Measurements from ENCODE around the gene ZSCAN2.
"Not testable (repeated sequence)": the region's sequence is repeated elsewhere in the genome, so short reads cannot be mapped to it uniquely, and the experiment has no call there.

ZSCAN2 gene
- long read RNA-seq, donor 1, partial matches to known transcripts, result 0 of 7 reads
- long read RNA-seq, donor 1, other reads (novel, unspliced or antisense), result 0 of 7 reads
- long read RNA-seq, donor 2, partial matches to known transcripts, result 0 of 7 reads
- long read RNA-seq, donor 2, other reads (novel, unspliced or antisense), result 0 of 7 reads
- long read RNA-seq, donor 3, partial matches to known transcripts, result 0 of 5 reads
- long read RNA-seq, donor 3, other reads (novel, unspliced or antisense), result 0 of 5 reads
- long read RNA-seq, donor 4, transcript ZSCAN2-214 (3 exons, 2,242 nt), result major isoform, 6 of 8 reads
- long read RNA-seq, donor 4, partial matches to known transcripts, result 0 of 8 reads
- long read RNA-seq, donor 4, other reads (novel, unspliced or antisense), result 0 of 8 reads
- long read RNA-seq, donor 5, partial matches to known transcripts, result 0 of 6 reads
- long read RNA-seq, donor 5, other reads (novel, unspliced or antisense), result 0 of 6 reads
- long read RNA-seq, donor 6, partial matches to known transcripts, result 0 of 6 reads
- long read RNA-seq, donor 6, other reads (novel, unspliced or antisense), result 0 of 6 reads
- long read RNA-seq, donor 7, result 0 reads
- long read RNA-seq, donor 8, transcript ZSCAN2-214 (3 exons, 2,242 nt), result major isoform, 6 of 27 reads
- long read RNA-seq, donor 8, partial matches to known transcripts, result 0 of 27 reads
- long read RNA-seq, donor 8, other reads (novel, unspliced or antisense), result 20 of 27 reads

DNA sequence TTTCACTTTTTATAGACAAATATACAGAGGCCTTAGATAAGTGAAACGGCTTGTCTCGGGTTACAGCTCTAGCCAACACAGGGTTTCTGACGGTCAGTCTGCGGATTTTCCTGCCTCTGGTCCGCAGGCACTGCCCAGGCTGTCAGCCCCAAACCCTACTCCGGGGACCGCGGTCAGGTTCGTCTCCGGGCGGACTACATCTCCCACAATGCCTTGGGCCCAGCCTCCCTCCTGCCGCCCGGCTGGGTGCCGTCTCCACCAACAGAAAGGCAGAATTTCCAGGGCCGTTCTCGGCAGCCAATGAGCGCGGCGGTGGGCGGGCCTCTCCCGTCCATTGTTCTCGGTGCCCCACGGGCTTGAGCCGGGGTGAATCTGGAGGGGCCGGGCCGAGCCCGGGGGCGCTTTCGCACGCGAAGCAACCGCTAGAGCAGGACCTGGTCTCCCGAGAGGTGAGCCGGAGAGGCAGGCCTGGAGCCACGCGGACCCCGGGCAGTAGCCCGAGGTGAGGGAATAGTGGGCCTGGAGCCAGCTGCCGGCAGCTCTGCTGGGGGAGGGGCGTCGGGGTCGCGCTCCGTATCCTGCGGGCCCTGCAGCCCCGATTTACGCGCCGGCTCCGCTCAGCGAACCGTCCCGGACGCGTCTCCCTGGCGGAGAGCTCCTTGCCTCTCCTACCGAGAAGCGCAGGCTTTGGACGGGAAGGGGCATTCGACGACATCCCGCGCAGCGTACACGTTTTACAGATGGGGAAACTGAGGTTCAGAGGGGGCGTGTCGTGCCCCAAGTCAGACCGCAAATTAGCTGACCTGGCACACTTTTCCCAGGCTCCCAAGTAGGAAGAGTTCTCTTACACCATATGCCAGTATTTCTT lies at the start of gene ZSCAN2:
Gene ZSCAN2, plus strand, starts transcription at position 323 of the 868 bp plus-strand sequence. CDS start 2,919 bp downstream, outside the sequence.
- DNase-seq, result peak; percentile 97

DNA sequence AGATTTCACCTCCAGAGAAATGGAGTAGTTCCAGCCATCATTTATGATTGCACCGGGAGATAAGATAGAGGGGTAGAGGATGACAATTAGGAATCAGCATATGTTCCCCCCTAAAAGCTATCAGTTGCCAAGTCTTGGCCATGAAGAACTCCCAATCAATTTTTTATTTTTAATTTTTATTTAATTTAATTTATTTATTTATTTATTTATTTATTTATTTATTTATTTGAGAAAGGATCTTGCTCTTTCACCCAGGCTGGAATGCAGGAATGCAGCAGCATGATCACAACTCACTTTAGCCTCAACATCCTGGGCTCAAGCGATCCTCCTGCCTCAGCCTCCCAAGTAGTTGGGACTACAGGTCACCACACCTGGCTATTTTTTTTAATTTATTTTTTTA lies 49.2 kb upstream of the ZSCAN2 start:
- DNase-seq, result not testable (repeated sequence)

DNA sequence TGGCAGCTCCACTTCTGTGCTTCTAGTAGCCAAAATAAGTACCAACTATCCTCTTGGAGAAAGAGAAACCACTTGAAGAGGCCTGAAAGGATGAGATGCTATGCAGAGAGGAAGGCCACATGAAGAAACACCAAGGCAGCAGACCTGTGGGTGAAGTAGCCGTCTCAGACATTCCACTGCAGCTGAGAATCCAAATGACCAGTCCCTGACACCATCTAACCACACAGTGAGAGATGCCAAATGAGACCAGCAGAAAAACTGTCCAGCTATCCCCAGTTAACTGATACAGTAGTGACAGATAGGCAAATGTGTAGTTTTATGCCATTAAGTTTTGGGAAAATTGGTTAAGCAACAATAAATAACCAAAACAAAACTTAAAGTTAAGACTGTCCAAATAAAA lies 47.9 kb upstream of the ZSCAN2 start:
- no peak for DNase-seq

DNA sequence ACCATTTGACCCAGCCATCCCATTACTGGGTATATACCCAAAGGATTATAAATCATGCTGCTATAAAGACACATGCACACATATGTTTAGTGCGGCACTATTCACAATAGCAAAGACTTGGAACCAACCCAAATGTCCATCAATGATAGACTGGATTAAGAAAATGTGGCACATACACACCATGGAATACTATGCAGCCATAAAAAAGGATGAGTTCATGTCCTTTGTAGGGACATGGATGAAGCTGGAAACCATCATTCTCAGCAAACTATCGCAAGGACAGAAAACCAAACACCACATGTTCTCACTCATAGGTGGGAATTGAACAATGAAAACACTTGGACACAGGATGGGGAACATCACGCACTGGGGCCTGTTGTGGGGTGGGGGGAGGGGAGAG lies 44.1 kb upstream of the ZSCAN2 start:
- DNase-seq, result not testable (repeated sequence)

DNA sequence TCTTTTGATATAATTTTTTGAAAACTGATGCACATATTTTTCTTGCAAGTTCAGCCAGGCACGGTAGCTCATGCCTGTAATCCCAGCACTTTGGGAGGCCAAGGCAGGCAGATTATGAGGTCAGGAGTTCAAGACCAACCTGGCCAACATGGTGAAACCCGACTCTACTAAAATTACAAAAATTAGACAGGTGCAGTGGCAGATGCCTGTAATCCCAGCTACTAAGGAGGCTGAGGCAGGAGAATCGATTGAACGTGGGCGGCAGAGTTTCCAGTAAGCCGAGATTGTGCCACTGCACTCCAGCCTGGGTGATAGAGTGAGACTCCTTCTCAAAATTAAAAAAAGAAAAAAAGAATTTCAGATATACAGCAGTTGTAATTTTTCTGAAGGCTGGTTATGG lies 32.8 kb upstream of the ZSCAN2 start:
- not testable (repeated sequence) for DNase-seq

DNA sequence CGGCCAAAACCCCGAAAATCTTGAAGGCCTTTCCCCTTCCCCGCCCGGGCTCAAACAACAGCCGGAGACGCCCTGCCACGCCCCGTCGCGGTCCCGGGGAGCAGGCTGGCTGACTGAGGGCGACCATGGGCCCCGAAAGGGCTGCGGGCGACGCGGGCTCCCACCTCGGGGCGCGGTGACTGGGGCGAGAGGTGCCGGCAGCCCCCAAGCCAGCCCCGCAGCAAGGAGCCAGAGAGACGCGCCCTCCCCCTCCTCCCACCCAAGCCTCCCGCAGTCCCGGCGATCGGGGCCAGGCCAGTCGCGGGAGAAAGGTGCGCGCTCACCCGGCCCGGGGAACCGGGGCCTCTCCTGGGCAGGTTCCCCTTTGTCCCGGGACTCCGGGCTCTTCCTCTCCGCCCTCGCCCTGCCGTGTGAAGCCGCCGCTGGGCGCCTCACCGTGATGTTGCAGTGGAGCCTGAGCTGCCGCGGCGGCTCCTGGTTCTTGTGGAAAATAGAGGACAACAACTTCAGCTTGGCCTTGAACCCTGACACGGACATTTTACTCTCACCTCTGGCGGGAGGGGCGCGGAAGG lies 30.6 kb upstream of the ZSCAN2 start:
- DNase-seq, result peak; percentile 92

DNA sequence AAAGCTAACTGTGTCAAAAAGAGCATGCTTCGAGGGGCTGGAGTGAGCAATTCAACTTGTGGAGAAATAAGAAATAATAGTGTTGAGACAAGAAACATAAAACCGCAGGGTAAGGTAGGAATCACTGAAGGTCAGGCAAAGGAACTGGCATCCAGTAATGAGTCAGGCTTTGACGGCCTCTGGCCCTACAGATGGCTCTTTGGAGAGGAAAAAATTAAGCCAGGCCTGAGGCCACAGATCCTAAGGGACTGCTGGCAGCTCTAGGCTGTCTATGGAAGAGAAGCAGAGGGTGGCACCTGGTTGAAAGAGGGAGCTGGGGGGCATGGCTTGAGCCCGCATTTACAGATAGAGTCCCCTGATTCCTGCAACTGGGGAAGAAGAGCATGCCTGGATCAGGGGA lies 28.6 kb upstream of the ZSCAN2 start:
- DNase-seq, result no peak

DNA sequence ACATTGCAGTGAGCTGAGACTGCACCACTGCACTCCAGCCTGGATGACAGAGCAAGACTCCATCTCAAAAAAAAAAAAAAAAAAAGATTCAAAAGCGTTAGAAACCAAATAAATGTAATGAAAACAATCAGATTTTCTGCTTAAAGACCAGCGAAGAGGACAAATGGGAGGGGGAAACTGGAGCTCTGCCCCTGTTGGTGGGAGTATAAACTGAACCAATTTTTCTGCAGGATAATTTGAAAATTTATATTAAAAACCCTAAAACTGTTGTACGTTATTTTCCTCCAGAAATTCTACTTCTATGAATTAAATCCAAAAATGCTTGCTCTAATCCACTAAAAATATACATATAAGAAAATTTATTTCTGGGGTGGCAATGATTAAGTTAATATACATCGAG lies 25.3 kb upstream of the ZSCAN2 start:
- DNase-seq, result no peak

DNA sequence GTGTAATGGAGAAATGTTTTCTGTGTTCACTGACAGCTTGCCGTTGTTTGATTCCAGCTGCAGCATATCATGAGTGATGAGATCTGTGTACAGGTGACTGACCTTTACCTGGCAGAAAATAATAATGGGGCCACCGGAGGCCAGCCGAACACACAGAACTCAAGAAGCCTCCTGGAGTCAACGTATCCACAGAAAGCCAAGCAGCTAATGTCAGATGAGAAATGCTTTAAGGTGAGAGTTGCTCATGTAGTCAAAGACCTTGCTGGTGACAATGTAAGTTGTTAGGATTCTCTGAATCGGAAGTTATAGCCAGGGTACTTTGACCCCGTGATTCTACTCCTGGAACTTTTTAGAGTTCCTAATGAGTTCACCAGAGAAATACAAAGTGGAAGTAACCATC lies 22.9 kb upstream of the ZSCAN2 start:
- DNase-seq, result not testable (repeated sequence)

DNA sequence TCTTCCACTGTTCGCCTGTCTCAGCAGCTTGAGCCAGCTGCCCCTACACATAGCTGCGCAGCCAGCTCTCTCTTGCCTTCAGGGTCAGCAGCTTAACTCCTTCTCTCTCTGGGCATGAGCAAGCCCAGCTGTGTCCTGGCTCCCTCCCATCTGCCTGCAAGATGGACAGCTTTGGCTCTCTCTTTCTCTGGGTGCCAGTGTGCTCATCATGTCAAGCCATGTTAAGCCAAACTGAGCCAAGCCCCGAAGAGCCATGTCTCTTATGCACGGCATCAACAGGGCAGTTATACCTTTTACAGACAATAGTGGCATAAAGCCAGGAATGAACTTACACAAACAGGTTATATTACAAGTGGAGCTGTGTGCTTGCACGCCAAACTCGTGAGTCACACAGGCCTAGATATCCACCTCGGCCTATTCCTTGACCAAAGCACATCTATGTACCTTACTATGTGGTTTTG lies 21.5 kb upstream of the ZSCAN2 start:
- DNase-seq, result peak; percentile 49

DNA sequence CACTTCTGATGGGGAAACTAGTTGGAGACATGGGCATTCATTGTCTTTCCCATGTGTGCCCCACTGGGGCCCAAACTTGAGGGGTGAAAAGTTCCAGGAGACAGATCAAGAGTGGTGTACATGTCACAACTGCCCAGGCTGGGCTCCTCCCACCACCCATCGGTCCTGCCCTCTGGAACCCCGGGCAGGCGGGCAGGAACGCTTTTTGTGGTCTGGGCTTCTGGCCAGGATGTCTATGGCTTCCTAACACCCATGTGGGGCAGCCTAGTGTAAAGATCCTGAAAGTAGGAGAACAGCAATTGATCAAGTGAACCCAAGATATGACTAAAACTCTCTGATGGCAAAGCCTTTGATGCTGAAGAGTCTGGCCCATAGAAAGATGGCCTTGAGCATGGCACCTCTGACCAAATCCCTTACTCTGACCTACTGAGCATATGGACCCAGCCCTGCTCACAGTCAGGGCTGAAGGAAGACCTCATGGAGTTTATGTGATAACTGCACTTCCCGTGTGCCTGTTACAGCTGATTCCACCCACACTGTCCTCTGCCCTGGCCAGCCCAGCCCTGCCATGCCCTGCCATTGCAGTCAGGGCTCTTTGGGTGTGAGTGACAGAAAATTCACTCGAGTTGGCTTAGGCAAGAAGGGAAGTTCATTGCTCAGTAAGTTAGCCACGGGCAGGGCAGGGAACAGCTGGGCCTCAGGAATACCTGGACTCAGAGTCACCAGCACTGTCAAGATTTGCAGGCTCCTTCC lies 19.0 kb upstream of the ZSCAN2 start:
- not testable (repeated sequence) for DNase-seq

DNA sequence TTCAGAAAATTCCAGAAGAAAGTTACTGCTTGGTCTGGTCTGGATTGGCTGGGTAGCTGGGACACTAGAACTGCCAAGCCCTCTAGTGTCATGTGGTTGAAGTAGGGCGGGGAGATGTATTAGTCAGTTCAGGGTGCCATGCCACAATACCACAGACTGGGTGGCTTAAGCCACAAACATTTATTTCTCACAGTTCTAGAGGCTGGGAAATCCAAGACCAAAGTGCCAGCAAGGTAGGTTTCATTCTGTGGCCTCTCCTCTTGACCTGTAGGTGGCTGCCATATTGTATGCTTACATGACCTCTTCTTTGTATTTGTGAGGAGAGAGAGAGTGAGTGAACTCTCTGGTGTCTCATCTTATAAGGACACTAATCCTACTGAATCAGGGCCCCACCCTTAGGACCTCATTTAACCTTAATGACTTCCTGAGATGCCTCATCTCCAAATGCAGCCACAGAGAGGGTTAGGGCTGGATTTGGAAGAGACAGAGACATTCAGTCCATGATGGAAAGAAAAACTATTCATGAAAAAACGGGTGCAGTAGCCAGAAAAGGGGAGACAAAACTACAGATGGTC lies 18.1 kb upstream of the ZSCAN2 start:
- no peak for DNase-seq

DNA sequence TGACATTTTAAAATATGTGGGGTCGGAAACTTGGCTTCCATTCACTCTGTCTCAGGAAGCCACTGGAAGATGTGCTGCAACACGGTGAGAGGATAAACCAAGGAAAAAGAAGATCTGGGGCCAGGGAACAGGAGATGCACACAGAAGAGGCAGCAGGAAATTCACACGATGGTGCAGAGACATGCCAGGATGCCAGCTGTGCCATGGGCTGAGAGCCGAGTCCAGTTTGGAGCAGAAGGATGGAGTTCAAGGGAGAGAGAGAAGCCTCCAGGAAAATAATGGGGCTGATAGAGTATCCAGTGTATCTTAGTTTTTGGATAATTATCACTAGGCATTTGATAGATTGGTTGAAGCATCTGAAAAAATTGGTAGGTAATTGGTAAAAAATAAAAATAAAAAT lies 16.9 kb upstream of the ZSCAN2 start:
- not testable (repeated sequence) for DNase-seq

DNA sequence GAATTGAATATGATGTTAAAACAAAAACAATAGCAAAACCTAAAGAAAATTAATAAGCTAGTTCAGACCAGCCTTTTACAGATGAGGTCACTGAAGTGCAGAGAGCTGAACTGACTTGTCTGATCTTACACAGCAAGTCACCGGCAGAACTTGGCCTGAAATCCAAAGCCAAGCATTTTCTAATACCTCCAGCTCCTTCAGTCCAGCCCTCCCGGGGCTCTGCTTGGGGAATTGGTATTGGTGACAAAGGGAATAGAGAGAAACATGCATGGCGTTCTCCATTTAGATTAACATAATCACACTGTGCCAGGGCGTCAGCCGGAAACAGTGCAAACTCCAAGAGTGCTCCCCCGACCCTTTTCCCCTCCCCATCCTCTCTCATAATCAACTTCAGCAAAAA lies 14.1 kb upstream of the ZSCAN2 start:
- no peak for DNase-seq

DNA sequence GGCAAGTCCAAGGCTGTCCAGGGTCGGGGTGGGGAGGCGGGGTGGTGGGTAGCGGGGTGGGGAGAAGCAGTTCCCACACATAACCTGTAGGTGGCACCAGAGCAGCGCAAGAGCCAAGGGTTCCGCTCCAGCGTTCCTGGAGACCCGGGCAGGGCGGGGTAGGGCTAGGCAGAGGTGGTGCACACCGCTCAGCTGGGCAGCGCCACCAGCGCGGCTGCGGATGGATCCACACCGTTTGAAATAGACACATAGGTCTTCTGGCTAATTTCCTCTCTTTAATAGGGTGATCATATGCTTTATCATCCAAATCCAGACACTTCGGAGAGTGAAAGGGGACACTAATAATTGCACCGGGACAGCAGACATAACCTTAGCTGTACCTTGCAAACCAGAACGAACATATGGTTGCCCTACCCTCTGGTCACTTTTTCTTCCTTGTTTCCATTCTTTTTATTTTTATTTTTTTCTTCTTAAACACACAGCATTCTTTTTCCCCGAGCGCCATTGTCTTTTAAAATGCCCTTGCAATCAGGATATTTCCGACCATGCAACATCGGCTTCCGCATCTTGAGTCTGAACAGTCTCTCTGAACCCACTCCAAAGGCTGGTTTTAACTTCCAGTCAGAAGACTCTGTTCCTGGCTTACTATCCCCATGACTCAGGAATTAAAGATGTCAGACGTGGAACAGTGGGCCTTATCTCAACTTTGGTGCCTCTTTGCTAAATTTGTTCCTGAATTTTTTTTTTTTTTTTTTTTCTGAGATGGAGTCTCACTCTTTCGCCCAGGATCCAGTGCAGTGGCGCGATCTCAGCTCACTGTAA lies 12.5 kb upstream of the ZSCAN2 start:
- DNase-seq, result peak; percentile 70

DNA sequence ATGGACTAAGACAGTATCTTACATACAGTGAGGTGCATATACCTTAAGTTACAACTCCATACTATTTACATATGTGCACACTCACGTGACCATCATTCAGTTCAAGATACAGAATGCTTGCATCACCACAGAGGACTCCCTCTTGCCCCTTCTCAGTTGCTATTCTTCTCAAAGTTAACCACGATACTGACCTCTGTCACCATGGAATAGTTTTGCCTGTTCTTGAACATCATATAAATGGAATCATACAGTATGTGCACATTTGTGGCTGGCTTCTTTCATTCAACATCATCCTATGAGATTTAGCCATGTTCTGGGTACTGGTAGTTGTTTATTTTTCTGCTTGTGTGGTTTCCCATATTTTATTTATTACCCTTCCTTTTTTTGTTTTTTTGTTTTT lies 10.4 kb upstream of the ZSCAN2 start:
- no peak for DNase-seq

DNA sequence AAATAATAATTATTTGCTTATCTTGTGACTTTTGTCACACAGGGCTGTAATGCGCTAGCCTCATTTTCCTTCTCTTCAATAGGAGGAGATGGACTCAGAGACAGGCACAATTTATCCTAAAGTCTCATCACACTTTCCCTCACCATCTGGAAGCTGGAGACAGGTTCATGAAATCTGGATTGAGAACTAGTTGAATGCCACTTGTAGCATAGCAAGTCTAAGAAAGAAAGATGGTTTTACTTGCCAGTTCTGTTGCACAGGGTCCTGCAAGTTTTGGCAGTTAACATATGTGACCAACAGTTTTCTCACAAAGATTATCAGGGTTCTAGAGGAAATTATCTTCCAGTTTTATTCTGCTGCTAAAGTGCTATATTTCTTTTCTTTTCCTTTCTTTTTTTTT lies 9.0 kb upstream of the ZSCAN2 start:
- no peak for DNase-seq

DNA sequence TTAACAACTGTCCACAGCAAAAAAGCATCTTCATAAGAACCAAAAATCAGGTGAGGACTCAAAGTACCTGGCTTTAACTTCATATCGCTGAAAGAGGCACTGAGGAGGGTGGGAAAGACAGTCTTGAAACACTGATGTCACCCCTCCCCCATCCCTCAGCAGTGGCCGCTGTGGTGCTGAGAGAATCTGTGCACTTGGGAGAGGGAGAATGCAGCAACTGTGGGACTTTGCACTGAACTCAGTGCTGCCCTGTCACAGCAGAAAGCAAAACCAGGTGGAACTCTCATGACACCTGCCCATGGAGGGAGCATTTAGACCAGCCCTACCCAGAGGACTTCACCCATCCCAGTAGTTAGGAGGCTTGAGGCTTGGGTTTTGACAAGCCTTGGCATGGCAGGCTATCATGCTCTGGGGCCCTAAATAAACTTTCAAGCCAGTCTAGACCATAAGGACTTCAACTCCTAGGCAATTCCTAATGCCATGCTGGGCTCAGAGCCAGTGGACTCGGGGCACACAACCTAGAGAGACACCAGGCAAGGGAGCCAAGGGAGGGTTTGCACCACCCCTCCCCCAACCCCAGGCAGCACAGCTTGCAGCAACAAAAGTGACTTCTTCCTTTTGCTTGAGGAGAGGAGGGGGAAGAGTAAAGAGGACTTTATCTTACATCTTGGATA lies 6.1 kb upstream of the ZSCAN2 start:
- DNase-seq, result no peak

DNA sequence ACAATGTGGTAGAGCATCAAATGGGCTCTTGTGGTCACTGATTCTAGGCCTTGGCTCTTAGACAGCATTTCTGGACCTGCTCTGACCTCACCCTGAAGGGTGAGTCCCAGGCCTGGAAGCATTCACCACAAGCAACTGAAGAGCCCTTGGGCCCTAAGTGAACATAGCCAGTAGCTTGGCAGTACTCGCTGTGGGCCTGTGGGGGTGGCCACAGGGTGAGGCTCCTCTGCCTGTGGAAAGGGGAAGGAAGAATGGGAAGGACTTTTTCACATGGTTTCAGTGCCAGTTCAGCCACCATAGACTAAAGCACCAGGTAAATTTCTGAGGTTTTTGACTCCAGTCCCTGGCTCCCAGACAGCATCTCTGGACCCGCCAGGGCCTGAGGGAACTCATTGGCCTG lies 5.1 kb upstream of the ZSCAN2 start:
- no peak for DNase-seq

DNA sequence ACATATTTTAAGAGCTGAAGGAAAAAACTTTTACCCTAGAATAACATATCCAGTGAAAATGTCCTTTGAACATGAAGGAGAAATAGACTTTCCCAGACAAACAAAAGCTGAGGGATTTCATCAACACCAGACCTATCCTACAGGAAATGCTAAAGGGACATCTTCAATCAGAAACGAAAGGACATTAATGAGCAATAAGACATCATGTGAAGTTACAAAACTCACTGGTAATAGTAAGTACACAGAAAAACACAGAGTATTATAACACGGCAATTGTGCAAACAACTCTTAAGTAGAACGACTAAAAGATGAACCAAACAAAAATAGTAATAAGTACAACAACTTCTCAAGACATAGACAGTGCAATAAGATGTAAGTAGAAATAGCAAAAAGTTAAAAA lies 3.5 kb upstream of the ZSCAN2 start:
- no peak for DNase-seq
